Stimulated activated CD4-positive, alpha-beta T cell treated with anti-CD3 and anti-CD28 coated beads, Interleukin-12 subunit alpha, Interleukin-12 subunit beta, amount 100 ng/mL, for 4 hours (primary cell): ENCODE results near the gene C6orf52.
A peak's percentile ranks its signal among the peaks of the same experiment; 100 is the strongest.
"Not testable (repeated sequence)": the region's sequence is repeated elsewhere in the genome, so short reads cannot be mapped to it uniquely, and the experiment has no call there.

Experiments used
- DNase-seq: peaks from one replicate; pipeline ENCODE4 v3.0.0-alpha.2; 2020

C6orf52 gene

DNA sequence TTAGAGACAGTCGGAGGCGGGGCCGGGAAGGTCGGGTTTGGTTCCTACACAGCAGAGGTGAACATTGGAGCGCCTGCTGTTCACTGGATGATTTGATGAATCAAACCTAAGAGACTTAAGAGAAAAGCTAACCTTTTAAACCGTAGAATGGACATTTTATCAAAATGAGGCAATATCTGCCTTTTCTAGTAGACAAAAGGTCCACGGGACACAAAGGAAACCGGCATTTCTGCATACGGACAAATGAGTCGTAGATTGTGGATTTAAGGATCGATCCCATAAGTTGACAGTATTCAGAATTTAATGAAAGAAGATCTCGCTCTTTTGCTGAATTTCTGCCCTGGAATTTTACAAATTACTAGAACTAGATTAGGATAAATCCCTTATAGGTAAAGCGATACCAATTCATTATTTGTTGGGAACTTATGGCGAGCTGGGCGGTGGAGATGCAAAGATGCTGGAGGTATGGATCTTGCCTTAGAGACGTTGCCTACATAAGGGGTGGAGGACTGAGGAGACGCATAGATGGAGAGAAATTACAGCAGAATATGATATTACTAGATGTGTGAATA lies 756 bp upstream of the C6orf52 start:
- DNase-seq: no peak

DNA sequence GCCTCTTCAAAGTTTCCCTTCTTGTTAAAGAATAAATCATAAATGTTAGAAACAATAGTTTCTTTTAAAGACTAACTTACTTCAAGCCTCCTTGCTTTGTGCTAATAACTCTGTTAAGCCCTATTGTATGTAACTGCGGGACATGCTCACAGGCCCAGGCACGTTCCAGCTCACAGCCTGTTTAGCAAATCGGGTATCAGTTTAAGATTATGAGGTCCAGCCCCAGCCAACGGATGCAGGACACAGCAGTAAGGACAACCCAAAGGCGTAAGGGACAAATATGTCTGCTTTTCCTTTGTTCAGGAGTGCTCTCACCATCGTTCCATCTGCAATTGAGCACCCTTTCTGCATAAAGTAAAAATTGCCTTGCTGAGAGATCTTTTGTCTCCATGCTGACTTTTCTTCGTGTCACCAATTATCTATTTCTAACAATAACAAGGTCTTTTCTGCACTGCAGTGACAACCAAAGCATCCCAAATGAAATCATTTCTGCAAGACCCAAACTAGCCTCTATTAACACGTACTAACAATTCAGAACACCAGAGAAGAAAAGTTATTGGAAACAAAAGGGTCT lies 1.4 kb downstream of the C6orf52 start:
- DNase-seq: no peak

DNA sequence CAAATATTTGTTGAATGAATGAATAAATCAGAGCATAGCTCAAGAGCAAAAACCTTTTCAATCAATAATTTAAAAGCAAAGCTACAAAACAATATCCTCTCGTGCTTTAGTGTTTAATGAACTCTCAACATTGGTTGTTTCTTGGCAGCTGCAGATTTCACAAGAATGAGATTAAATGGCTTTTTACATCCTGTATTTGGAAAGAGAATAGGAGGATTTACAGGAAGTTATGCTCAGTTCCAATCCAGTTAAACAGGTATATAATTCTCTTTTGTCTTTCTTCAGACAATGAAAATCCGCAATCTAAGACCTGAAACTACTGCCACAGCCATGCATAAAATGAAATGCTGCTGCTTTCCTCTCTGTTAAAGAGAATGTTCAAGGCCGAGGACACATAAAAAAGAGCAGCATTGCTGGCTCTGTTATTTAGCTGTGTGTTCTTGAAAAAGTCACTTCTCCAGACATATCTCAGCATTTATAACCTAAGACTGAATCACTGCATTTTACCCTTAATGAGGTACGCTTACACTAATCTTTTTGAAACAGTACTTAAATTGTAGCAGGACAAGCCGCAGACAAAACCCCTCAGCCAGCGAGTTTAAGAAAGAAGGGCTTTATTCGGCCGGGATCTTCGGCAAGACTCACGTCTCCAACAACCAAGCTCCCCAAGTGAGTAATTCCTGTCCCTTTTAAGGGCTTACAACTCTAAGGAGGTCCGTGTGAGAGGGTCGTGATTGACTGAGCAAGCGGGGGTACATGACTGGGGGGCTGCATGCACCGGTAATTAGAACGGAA lies 3.6 kb downstream of the C6orf52 start:
- no peak for DNase-seq

DNA sequence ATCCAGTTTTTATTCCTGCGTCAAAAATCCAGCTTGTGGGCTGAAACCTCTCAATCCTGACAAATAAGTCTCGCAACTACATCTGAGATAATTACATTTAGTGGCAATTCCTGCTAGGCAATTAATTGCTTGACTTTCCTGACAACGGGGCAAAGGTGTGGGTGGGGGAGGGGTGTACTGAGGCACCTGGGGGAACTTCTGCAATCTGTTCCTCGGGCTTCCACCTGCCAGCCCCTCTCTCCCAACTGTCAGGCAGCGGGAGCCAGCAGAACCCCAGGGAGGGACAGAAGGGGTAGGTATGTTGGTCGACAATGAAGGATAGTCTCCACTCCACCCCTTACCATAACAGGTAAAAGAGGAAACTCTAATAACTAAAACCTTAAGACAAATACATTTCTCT lies 6.8 kb downstream of the C6orf52 start:
- no peak for DNase-seq

GRCh38 chr6:10686901-10687300 lies 7.5 kb downstream of the C6orf52 start:
- no peak for DNase-seq

DNA sequence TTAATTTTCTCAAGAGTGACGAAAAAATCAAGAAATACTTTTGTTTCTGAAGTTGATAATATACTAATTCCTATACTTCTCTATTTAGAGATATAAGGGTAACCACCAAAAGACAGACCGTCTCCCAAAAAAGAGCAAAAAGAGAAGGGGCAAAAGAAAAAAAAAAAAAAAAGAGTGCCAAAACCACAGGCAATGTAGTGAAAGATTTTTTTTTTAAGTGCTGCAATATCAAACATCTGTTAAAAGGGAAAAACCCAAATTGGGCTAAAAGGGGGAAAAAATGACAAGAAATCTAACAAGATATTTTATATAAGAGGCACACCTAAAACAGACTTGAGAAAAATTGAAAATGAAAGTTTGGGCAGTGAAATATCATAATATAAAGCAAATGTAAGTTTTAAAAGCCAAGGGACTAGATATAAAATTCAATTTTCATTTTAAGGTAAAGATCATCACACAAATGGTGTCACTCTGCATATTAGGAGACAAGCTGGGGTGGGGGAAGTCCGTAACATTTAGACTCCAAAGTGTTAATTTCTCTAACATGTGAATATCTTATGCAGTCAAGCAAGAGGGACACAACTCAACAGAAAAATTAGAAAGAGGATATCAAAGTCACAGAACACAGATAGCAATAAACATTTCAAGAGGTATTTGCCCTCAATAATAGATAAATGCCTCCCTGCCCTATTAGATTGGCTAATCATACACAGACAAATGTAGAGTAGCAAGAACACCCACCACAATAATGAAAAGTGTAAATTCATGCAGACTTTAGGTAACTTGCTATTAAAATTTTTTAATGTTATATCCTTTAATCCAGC lies 9.1 kb downstream of the C6orf52 start:
- DNase-seq: no peak

DNA sequence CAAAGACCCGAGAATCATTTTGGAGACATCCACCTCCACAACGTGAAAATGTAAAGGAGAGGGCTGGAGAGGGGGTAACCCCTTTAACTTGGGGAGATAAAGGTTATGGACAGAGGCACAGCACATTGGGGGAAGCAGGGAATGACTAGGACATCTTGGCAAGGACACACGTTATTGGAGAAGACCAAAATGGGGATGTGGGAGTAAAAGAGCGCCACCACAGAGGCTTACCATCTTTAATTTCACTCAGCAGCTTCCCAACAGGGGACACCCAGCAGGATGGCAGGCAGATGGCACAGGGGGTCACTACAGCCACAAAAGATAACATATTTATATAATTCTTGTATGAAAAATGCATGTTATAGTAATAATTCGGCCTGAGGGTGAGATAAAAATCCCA lies 9.8 kb downstream of the C6orf52 start:
- DNase-seq: no peak

DNA sequence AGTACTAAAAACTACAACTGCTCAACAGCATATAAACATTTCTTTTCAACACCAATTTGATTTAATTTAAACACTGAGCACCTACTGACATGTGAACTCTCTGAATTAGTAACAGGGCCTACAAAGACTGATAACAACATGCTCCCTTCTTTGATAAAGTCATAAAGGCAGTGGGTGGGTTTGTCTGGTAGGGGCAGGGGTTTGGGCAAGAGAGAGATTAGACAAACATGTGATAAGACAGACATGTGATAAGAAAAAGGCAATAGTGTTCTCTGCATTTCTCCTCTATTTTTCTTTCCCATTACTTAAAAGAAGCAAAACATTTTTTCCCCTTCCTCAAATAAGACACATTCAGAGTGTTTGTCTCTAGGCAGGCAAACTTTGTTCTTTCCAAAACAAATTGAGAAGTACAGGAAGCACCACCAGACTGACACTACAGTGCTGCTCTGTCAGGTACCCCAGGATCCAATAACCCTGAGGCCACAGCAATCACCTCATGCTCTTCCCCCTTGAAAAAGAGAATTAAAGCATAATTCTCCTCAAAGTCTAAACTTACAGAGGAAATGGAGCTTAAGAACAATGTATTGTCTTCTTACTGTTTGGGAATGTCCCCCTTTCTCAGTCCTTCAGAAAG lies 11.9 kb downstream of the C6orf52 start:
- no peak for DNase-seq

- no peak for DNase-seq
Measured at GRCh38 chr6:10681795-10682194, 12.6 kb downstream of the C6orf52 start.

DNA sequence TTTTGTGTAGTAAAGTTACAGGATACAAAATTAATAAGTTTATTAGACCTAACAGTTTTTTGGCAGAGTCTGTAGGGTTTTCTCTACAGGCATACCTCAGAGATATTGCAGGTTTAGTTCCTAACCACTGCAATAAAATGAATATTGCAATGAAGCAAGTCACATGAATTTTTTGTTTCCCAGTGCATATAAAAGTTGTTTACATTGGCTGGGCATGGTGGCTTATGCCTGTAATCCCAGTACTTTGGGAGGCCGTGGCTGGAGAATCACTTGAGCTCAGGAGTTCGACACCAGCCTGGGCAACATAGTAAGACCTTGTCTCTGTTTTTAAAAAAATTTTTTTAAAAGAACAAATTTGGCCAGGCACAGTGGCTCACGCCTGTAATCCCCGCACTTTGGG lies 16.0 kb downstream of the C6orf52 start:
- DNase-seq: no peak

GRCh38 chr6:10676403-10676802 lies 18.0 kb downstream of the C6orf52 start:
- no peak for DNase-seq

- DNase-seq: no peak
Measured at GRCh38 chr6:10668126-10668917, 26.1 kb downstream of the C6orf52 start.

- not testable (repeated sequence) for DNase-seq
Measured at GRCh38 chr6:10665595-10665994, 28.8 kb downstream of the C6orf52 start.

DNA sequence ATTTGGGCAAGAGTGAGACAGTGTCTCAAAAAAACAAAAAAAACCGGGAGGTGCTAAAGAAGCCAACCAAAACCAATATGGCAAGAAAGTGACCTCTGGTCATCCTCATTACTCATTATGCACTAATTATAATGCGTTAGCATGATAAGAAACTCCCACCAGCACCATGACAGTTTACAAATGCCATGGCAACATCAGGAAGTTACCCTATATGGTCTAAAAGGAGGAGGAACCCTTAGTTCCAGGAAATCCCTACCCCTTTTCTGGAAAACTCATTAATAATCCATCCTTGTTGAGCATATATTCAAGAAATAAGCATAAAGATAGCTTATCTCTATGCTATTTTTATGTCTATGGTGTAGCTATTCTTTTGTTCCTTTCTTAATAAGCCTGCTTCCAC lies 31.7 kb downstream of the C6orf52 start:
- no peak for DNase-seq

DNA sequence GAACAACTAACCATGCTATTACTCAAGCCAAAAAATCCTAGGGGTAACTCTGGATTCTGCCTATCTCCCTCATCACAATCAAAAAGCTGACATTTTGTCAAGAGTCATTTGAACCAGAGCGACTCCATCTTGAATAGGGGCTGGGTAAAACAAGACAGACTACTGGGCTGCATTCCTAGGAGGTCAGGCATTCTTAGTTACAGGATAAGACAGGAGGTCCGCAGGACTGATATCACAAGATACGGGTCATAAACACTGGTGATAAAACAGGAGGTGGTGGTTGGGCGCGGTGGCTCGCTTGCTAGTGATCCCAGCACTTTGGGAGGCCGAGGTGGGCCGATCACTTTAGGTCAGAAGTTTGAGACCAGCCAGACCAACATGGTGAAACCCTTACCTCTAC lies 32.2 kb downstream of the C6orf52 start:
- DNase-seq: no peak

DNA sequence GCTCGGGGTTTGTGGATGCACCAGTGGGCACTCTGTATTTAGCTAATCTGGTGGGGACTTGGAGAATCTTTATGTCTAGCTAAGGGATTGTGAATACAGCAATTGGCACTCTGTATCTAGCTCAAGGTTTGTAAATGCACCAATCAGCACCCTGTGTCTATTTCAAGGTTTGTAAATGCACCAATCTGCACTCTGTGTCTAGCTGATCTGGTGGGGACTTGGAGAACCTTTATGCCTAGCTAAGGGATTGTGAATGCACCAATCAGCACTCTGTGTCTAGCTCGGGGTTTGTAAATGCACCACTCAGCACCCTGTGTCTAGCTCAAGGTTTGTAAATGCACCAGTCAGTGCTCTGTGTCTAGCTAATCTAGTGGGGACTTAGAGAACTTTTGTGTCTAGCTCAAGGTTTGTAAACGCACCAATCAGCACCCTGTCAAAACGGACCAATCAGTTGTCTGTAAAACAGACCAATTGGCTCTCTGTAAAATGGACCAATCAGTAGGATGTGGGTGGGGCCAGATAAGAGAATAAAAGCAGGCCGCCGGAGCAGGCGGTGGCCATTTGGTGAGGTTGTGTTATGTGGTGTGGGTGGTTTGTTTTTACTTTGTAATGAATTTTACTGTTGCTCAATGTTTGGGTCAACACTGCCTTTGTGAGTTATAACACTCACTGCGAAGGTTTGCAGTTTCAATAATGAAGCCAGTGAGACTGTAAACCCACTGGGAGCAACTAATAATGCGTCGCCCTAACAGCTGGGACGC lies 33.8 kb downstream of the C6orf52 start:
- DNase-seq: not testable (repeated sequence)

DNA sequence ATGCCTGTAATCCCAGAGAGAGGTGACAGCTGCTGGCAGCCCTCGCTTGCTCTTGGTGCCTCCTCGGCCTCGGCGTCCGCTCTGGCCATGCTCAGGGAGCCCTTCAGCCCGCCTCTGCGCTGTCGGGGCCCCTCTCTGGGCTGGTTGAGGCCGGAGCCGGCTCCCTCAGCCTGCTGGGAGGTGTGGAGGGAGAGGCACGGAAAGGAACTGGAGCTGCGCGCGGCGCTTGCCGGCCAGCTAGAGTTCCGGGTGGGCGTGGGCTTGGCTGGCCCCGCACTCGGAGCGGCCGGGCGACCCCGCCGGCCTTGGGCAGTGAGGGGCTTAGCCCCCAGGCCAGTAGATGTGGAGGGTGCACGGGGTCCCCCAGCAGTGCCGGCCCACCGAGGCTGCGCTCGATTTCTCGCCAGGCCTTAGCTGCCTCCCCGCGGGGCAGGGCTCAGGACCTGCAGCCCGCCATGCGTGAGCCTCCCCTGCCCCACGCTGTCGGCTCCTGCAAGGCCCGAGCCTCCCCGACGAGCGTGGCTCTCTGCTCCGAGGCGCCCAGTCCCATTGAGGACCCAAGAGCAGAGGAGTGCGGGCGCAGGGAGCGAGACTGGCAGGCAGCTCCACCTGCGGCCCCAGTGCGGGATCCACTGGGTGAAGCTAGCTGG lies 34.6 kb downstream of the C6orf52 start:
- no peak for DNase-seq

DNA sequence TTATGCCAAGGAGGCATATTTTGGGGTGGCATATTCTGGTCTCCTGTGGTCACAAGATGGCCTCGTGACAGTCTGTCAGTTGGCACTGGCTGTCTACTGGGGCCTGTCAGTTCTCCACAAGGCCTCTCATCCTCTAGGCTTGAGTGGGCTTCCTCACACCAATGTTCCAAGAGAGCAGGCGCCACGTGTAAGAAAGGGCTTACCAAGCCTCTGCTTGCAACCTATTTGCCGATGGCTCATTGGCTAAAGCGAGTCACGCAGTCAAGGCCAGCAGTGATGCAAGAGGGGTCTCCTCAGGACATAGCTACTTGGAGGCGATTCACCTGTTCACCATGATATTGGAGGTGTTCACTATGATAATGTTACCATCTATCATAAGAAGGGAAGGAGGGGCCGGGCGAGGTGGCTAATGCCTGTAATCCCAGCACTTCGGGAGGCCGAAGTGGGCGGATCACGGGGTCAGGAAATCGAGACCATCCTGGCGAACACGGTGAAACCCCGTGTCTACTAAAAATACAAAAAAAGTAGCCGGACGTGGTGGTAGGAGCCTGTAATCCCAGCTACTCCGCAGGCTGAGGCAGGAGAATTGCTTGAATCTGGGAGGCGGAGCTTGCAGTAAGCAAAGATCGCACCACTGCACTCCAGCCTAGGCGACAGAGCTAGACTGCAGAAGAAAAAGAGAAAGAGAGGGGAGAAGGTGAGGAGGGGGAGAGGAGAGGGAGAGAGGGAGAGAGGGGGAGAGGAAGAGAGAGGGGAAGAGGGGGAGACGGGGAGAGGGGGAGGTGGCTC lies 35.3 kb downstream of the C6orf52 start:
- DNase-seq: no peak

GRCh38 chr6:10655508-10656055 lies 38.8 kb downstream of the C6orf52 start:
- peak; percentile 4 for DNase-seq

DNA sequence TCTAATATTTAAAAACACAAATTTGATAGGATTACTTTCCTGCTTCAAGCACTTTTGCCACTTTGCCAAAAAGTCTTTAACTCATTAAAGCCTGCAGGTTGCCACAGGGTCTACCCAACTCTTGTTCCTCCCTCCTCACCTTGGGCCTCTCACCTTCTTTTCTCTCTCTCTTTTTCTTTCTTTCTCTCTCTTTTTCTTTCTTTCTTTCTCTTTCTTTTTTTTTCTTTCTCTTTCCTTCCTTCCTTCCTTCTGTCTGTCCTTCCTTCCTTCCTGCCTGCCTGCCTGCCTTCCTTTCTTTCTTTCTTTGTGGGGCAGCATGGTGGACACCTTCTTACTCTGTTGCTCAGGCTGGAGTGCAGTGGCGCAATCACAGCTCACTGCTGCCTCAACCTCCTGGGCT lies 50.2 kb downstream of the C6orf52 start:
- DNase-seq: no peak
